Activated CD8-positive, alpha-beta T cell treated with anti-CD3 and anti-CD28 coated beads for 36 hours (primary cell): Measurements from ENCODE around the gene PCCA. TPM values are rescaled to one million over a fixed set of nuclear protein-coding genes. Genes with fewer than 3 reads are reported as not detected.

Experiments
- ATAC-seq: fragments of 200-7000 bp; cut with Tn5 transposase; one replicate; pipeline ENCODE4 v1.10.0; 2021; ENCODE audit warnings: mild to moderate bottlenecking, moderate library complexity
- CTCF ChIA-PET: fragments of 350-600 bp; sonication (Branson Sonifier 250); formaldehyde crosslinking; loops from one replicate; lab custom pipeline; 2021; ENCODE audit warnings: antibody characterized with exemption; lab: Charles Lee
- POLR2A ChIA-PET: fragments of 350-600 bp; sonication (Branson Sonifier 250); formaldehyde crosslinking; loops from one replicate; lab custom pipeline; 2021; ENCODE audit warnings: antibody characterized with exemption; lab: Charles Lee
- DNase-seq: peaks from one replicate; pipeline ENCODE4 v3.0.0-alpha.2; 2020
- H3K27ac Mint-ChIP-seq: one replicate; pipeline ENCODE4 v1.8.0; 2021; ENCODE audit warnings: mild to moderate bottlenecking, mixed read lengths
- H3K27me3 Mint-ChIP-seq: one replicate; pipeline ENCODE4 v1.8.0; 2021; ENCODE audit warnings: mixed read lengths
- H3K36me3 Mint-ChIP-seq: one replicate; pipeline ENCODE4 v1.8.0; 2021; ENCODE audit warnings: low read depth, mixed read lengths
- H3K4me1 Mint-ChIP-seq: one replicate; pipeline ENCODE4 v1.8.0; 2021; ENCODE audit warnings: low read depth, mixed read lengths
- H3K4me3 Mint-ChIP-seq: one replicate; pipeline ENCODE4 v1.8.0; 2021; ENCODE audit warnings: mild to moderate bottlenecking, moderate library complexity, mixed read lengths
- H3K9me3 Mint-ChIP-seq: one replicate; pipeline ENCODE4 v1.8.0; 2021; ENCODE audit warnings: mixed read lengths
- intact Hi-C: fragments of 100-400 bp; cut with micrococcal nuclease; formaldehyde crosslinking; loops from one replicate; pipeline ENCODE4 v1.10.0; 2022
- total RNA-seq, 2 experiments: library from RNA; stranded (reverse); gene quantifications; one replicate each; pipeline ENCODE4 v1.2.3, GENCODE V29; 2021
- TF ChIP-seq, protein P1 (sequence below): fragments of 200-600 bp; IDR thresholded peaks from one replicate; pipeline ENCODE4 v1.8.0; 2022; ENCODE audit warnings: antibody characterized with exemption, mild to moderate bottlenecking

PCCA gene
- total RNA-seq, 2 experiments from 2014 or later = 8.4 to 9.2 TPM

DNA sequence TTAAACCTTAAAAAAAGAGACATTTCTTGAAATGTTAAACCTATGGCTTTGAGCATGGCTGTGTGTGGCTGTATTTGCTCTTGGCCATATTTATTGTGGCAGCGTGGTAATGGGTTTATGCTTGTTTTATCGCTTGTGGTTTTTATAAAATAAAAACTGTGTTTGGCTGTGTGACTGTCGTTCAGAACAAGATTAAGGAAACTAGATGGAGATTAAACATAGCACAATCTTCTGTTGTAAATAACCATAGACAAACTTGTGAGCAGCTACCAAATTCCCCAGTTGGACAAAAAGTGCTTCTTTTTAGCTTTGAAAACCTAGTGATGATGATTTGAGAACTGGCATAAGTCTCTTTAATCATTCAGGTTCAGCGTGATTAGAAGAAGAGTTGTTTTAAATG, 308.7 kb downstream of the PCCA start:
- H3K4me3 Mint-ChIP-seq = no peak overlapping the region
- no peak overlapping the region for H3K27ac Mint-ChIP-seq
- peaks cover 19% of the 10 kb centered on the region for H3K4me1 Mint-ChIP-seq
- peaks cover 16% of the 10 kb centered on the region for H3K36me3 Mint-ChIP-seq
- intact Hi-C loops = no loop called here
- POLR2A ChIA-PET = no interaction called here
- no peak for DNase-seq
- TF ChIP-seq, protein P1, sequence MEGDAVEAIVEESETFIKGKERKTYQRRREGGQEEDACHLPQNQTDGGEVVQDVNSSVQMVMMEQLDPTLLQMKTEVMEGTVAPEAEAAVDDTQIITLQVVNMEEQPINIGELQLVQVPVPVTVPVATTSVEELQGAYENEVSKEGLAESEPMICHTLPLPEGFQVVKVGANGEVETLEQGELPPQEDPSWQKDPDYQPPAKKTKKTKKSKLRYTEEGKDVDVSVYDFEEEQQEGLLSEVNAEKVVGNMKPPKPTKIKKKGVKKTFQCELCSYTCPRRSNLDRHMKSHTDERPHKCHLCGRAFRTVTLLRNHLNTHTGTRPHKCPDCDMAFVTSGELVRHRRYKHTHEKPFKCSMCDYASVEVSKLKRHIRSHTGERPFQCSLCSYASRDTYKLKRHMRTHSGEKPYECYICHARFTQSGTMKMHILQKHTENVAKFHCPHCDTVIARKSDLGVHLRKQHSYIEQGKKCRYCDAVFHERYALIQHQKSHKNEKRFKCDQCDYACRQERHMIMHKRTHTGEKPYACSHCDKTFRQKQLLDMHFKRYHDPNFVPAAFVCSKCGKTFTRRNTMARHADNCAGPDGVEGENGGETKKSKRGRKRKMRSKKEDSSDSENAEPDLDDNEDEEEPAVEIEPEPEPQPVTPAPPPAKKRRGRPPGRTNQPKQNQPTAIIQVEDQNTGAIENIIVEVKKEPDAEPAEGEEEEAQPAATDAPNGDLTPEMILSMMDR = no peak
- no peak for ATAC-seq
- CTCF ChIA-PET = interaction anchor here (1.3 kb wide), 1 partner anchor 20 kb away, joined by 3 read pairs; no protein-coding TSS in a partner anchor
- peaks cover 7% of the 10 kb centered on the region for H3K9me3 Mint-ChIP-seq
- no peaks in the 10 kb centered on the region for H3K27me3 Mint-ChIP-seq

DNA sequence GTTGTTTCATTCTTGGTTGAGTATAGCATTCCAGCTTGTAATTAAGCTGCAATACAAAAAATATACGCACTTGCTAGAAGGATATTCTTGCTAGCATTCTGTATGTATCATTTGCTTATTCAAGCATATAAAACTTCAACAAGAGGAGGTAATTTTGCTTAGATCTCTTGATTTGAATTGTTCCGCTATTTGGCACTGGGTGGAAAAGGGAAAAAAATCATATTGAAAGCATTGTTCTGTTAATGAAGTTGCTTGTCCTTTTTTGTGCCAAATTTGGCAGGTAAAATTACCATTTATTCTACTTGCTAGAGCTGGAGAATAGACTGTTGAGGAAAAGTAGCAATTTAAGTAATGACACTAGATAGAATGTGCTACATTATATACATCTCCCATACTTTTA, 309.5 kb downstream of the PCCA start:
- POLR2A ChIA-PET = no interaction called here
- intact Hi-C loops = no loop called here
- H3K9me3 Mint-ChIP-seq = peaks cover 14% of the 10 kb centered on the region
- DNase-seq (no peak), ATAC-seq (no peak)
- CTCF ChIA-PET = interaction anchor here (1.3 kb wide), 1 partner anchor 21 kb away, joined by 3 read pairs; no protein-coding TSS in a partner anchor
- no peak overlapping the region for H3K4me3 Mint-ChIP-seq
- no peak overlapping the region for H3K27ac Mint-ChIP-seq
- TF ChIP-seq, protein P1 = no peak
- no peaks in the 10 kb centered on the region for H3K27me3 Mint-ChIP-seq
- H3K36me3 Mint-ChIP-seq = peaks cover 22% of the 10 kb centered on the region
- H3K4me1 Mint-ChIP-seq = peaks cover 13% of the 10 kb centered on the region

DNA sequence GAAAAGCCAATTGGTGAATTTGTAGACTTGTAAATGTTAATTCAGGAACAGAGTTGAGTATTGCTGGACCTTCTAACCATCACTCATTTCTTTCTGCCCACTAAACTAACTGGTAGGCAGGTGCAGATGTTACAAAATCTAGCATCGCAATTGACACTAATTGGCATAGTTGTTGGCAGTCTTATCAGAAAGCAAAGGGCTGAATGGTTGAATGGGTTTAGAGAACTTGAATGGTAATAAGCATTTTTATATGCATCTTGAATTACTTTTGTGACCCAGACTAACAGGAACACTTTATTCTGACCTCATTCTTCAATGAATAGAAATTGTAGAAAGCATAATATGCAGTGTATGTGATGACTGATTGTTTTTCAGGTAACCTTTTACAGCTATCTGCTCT, 310.6 kb downstream of the PCCA start:
- ChIA-PET CTCF (no interaction called here), POLR2A (no interaction called here)
- H3K27ac Mint-ChIP-seq = no peak overlapping the region
- no peaks in the 10 kb centered on the region for H3K27me3 Mint-ChIP-seq
- H3K9me3 Mint-ChIP-seq = peaks cover 15% of the 10 kb centered on the region
- intact Hi-C loops = no loop called here
- DNase-seq = no peak
- no peak for ATAC-seq
- H3K36me3 Mint-ChIP-seq = peaks cover 32% of the 10 kb centered on the region
- TF ChIP-seq, protein P1 = no peak
- no peak overlapping the region for H3K4me3 Mint-ChIP-seq
- H3K4me1 Mint-ChIP-seq = peaks cover 4% of the 10 kb centered on the region

DNA sequence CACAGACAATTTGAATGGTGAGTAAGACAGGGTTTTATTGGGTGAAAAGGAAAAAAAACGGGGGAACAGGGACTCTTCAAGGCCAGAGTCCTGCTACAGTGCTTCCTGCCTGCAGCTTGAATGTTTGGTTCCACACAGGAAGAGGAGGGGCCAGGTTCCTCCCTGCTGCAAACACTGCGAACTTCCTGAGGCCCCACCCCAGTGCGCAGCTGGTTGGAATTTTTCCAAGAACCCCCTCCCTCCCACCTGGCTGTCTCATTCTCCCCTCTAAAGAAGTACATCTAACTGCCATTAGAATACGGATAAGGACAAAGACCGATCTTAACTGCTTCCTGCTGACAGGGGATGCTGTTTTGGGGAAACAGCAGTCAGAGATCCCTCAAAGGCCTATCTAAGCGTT, 314.8 kb downstream of the PCCA start:
- TF ChIP-seq, protein P1 = no peak
- H3K27me3 Mint-ChIP-seq = no peaks in the 10 kb centered on the region
- no peaks in the 10 kb centered on the region for H3K4me1 Mint-ChIP-seq
- intact Hi-C loops = no loop called here
- ATAC-seq (no peak), DNase-seq (no peak)
- H3K27ac Mint-ChIP-seq = no peak overlapping the region
- no peak overlapping the region for H3K4me3 Mint-ChIP-seq
- H3K9me3 Mint-ChIP-seq = peaks cover 29% of the 10 kb centered on the region
- POLR2A ChIA-PET = no interaction called here
- CTCF ChIA-PET = no interaction called here
- peaks cover 57% of the 10 kb centered on the region for H3K36me3 Mint-ChIP-seq

DNA sequence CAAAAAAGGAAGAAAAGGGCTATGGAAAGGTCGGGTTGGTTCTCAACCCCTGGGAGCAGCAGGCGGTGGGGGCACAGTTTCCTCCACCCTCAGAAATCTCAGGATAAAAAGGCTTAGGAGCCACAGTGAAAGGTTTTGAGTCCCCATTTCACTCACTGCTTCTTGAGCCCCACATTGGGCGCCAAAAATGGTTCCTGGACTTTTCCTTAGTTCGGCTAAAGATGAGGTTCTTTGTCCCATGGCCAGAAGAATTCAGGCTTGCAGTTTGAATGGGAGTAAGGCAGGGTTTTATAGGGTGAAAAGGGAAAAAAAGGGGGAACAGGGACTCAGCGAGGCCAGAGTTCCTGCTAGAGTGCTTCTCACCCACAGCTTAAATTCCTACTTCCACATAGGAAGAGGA, 320.2 kb downstream of the PCCA start:
- Mint-ChIP-seq H3K27me3 (no peaks in the 10 kb centered on the region), H3K4me1 (no peaks in the 10 kb centered on the region), H3K4me3 (no peak overlapping the region), H3K27ac (no peak overlapping the region), H3K36me3 (peaks cover 43% of the 10 kb centered on the region), H3K9me3 (peaks cover 34% of the 10 kb centered on the region)
- no peak for DNase-seq
- intact Hi-C loops = no loop called here
- ChIA-PET POLR2A (no interaction called here), CTCF (no interaction called here)
- no peak for ATAC-seq
- TF ChIP-seq, protein P1 = no peak
